HG02588 (cell line): ENCODE data around the gene CWF19L1.
A peak's percentile ranks its signal among the peaks of the same experiment; 100 is the strongest.

Experiments used
- ATAC-seq: cut with Tn5 transposase; IDR thresholded peaks from one replicate; pipeline ENCODE4 v1.9.1; 2021; ENCODE audit warnings: mild to moderate bottlenecking, moderate library complexity; ENCODE audit not compliant: unreplicated experiment

CWF19L1 gene

DNA sequence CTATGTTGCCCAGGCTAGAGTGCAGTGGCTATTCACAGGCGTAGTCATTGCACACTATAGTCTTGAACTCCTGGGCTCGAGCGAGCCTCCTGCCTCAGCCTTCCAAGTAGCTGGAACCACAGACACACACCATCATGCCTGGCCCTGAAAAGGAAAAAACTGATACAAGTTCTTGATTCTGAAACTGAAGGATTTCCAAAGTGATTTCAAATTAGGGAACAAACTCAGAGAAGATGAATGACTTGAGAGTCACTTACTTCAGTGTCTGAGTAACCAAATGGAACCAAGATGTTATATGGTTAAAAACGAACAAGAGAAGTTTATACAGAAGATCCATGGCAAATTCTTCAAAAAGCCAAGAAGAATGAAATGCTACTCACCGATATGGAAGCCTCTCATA is 14.4 kb downstream of the CWF19L1 start:
- no peak for ATAC-seq

- ATAC-seq, result no peak
These were observed 18.6 kb downstream of the CWF19L1 start for GRCh38 chr10:100248820-100249219.

GRCh38 chr10:100245484-100246220 is 21.8 kb downstream of the CWF19L1 start:
- ATAC-seq, result no peak

DNA sequence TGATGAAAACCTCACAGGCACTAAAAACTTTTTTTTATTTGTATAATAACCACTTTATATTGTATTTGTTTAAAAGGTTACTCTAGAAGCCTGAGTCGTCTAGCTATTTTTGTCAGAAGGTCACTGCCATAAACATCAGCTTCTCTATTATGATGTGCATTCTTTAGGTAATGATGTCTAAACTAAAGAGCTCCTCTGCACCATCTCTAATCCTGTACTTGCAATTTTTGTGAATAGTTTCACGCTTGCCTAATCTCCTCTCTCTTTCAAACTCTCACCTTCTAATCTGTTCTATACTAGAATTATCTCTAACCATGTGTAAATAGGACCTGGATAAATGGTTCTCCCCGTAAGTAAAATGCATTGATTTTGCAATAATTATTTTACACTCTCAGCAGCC is 27.6 kb downstream of the CWF19L1 start:
- ATAC-seq, result no peak

DNA sequence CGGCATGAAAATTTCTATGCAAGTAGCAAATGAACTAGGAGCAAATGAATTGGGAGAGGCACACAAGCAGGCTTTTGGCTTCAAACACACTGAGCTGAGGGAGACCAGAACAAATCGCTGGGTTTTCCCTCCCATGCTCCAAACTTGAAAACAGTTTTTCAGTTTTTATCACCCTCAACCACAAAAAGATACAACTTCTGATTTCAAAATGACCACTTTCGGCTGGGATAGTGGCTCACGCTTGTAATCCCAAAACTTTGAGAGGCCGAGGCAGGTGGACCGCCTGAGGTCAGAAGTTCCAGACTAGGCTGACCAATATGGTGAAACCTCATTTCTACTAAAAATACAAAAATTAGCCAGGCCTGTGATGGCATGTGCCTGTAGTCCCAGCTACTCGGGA is 29.0 kb downstream of the CWF19L1 start:
- no peak for ATAC-seq

- ATAC-seq, result no peak
These were observed 35.3 kb downstream of the CWF19L1 start for GRCh38 chr10:100232101-100232500.

GRCh38 chr10:100229819-100230422 is 37.5 kb downstream of the CWF19L1 start:
- no peak for ATAC-seq

DNA sequence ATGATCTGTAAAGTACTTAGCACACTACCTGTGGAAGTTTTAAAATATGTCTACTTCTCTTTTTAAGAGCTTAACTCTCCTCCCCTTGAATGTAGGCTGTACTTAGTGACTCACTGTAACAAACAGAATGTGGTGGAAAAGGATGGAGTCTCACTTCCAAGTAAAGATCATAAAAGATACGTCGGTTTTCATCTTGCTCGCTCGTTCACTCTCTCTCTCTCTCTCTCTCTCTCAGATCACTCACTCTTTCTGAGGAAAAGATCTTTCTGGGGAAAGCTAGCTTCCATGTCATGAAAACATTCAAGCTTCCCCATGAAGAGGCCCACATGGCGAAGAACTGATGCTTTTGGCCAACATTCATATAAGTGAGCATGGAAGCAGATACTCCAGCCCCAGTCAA is 43.6 kb downstream of the CWF19L1 start:
- ATAC-seq, result no peak

DNA sequence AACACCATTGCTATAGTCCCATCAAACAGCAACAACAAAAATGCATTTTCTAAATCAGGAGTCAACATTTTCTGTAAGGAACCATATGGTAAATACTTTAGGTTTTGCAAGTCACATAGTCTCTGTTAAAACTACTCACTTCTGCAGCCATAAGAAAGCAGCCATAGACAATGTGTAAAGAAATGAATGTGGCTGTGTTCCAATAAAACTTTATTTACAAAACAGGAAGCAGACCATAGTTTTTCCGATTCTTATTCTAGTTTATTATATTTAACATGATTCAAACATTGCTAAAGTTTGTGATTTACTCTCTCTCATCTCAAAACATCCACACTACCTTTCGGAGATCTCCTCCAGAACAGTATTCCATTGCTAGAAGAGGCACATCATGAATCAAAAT is 44.9 kb downstream of the CWF19L1 start:
- ATAC-seq, result no peak

- no peak for ATAC-seq
These were observed 51.4 kb downstream of the CWF19L1 start for GRCh38 chr10:100216006-100216405.

GRCh38 chr10:100209303-100209702 is 58.1 kb downstream of the CWF19L1 start:
- ATAC-seq, result no peak

DNA sequence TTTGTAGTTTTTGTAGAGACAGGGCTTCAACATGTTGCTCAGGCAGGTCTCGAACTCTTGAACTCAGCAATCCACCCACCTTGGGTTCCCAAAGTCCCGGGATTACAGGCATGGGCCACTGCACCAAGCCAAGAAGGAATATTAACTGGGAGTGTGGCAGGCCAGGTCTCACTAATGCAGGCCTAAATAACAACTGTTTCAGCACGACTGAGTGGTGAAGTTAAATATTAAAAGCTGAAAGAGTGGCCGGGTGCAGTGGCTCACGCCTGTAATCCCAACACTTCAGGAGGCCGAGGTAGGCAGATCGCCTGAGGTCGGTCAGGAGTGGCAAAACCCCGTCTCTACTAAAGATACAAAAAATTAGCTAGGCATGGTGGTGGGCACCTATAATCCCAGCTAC is 59.2 kb downstream of the CWF19L1 start:
- no peak for ATAC-seq

DNA sequence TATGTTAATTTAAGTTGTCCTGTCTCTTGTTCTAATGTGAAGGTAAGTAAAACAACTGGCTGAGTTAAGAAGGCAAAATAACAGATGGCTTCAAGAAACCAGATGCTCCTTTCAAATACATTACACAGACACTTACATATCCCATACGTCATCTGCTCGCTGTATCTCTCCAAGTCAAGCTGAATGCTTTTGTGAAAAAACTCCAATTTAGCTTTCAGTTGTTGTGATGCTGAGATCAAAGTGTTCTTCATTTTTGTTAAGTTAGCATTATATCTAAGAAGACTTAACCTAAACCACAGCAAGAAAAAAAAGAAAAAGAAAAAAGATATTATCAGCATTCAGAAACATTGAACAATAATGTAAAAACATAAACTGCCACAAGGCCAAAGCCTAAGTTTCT is 63.1 kb downstream of the CWF19L1 start:
- no peak for ATAC-seq

- no peak for ATAC-seq
These were observed 65.9 kb downstream of the CWF19L1 start for GRCh38 chr10:100201549-100201948.

- ATAC-seq, result no peak
These were observed 72.7 kb downstream of the CWF19L1 start for GRCh38 chr10:100194711-100195110.

DNA sequence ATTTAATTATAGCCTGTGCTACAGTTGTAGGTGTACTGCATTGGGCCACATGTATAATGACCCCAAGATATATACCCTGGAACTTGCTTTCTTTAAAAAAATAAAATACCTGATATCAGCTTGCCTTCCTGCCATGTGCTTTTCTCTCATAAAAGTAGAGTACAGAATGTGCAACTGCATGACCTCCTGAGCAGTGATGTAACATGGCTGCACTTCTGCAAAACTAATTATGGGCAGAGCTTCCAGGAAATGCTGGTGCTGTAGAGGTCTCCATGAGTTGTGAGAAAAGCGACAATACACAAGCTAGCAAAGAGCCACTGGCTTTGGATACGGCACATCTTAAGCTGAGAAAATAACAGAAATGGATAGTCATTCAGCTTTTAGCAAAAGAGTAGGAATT is 75.1 kb downstream of the CWF19L1 start:
- ATAC-seq, result no peak

GRCh38 chr10:100186253-100187212 is 80.9 kb downstream of the CWF19L1 start:
- ATAC-seq, result peak; percentile 38

DNA sequence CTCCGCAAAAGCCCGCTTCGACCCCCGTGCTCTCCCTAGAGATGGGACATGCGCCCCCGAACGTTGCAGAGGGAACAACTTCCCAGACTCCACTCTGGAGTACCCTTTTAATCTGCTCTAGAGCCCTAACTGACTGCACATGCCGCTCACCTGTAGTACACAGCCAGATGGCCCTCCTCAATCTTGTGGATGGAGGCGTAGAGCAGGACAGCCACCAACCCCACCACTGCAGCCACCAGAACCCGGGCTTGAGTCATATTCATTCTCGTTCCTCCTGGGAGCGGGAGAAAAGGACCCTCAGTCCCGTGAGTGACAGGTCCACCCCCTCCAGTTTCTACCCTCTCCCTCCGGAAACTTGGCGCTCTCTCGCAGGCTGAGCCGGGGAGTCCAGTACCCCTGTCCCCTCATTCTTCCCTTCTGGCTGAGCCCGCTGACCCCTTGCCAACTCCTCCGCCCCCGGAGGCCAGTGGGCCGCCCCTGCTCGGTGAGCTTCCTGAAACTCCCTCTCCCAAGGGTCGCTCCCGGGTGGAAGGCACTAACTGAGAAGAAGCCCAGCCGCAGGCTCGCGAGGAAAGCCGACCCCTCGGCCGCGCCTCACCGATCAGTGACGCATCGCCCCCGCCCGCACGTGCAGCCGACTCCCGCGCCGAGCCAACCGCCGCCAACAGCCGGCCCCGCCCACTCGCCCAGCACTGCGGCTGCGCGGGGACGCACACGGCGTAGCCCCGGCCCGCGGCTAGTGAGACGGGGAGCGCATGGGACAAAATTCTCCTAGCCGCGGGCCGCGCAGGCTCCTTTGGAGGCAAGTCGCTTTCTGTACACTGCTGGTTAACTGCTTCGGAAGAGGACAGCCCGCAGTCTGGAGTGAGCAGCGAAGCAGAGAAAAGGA is 81.8 kb downstream of the CWF19L1 start, which contains the start of gene ERLIN1:
ERLIN1 (minus strand) TSS at position 666 of the 889 bp plus-strand sequence; CDS start at position 263, 403 bp downstream.
- peak; percentile 88 for ATAC-seq

- no peak for ATAC-seq
These were observed 82.6 kb downstream of the CWF19L1 start for GRCh38 chr10:100184840-100185239.

- no peak for ATAC-seq
These were observed 83.0 kb downstream of the CWF19L1 start for GRCh38 chr10:100184426-100184825.
